GM13977 (cell line): ENCODE results near the gene ART1.

Source experiments
- DNase-seq: peaks from one replicate; pipeline ENCODE4 v3.0.0; 2012; ENCODE audit warnings: low spot score
- CTCF ChIP-seq: IDR thresholded peaks from 2 replicates; pipeline ENCODE4 v1.5.1; 2012; ENCODE audit warnings: mild to moderate bottlenecking, control low read depth; ENCODE audit not compliant: insufficient read depth; ENCODE audit errors: extremely low read depth, missing control alignments
- in situ Hi-C: fragments of 300-500 bp; cut with MboI; formaldehyde crosslinking; loops from one replicate; pipeline ENCODE4 v1.12.0; 2022; ENCODE audit warnings: low sequenced_read_pairs, low pct_unique_long_range_greater_than_20kb, mixed read lengths, inconsistent platforms; ENCODE audit not compliant: unreplicated experiment

Gene ART1

GRCh38 chr11:3658252-3658651 lies 13.3 kb downstream of the ART1 start:
- no peak for TF ChIP-seq CTCF
- DNase-seq = no peak
- in situ Hi-C loops = no loop called here

GRCh38 chr11:3659595-3660515 lies 14.9 kb downstream of the ART1 start:
- in situ Hi-C loops = no loop called here
- no peak for DNase-seq
- no peak for TF ChIP-seq CTCF

- DNase-seq = no peak
- in situ Hi-C loops = no loop called here
- no peak for TF ChIP-seq CTCF
Observed at GRCh38 chr11:3660960-3661359, 16.0 kb downstream of the ART1 start.

- in situ Hi-C loops = no loop called here
- DNase-seq = no peak
- no peak for TF ChIP-seq CTCF
Observed at GRCh38 chr11:3662856-3663255, 17.9 kb downstream of the ART1 start.

- in situ Hi-C loops = no loop called here
- TF ChIP-seq CTCF = no peak
- no peak for DNase-seq
Observed at GRCh38 chr11:3664032-3664630, 19.2 kb downstream of the ART1 start.

- in situ Hi-C loops = no loop called here
- no peak for TF ChIP-seq CTCF
- DNase-seq = no peak
Observed at GRCh38 chr11:3665336-3666022, 20.6 kb downstream of the ART1 start.
